Skeletal muscle tissue (tissue), 4 donors: ENCODE data around the gene WRAP73. TPM values are rescaled to one million over a fixed set of nuclear protein-coding genes. Genes with fewer than 3 reads are reported as not detected.

Experiments
- H3K27ac ChIP-seq: one replicate; pipeline ENCODE4 v1.7.0; 2013; ENCODE audit warnings: mild to moderate bottlenecking, low read depth, low read length, inconsistent platforms
- H3K27me3 ChIP-seq, 3 donors: one replicate each; pipeline ENCODE4 v1.7.0; 2013; ENCODE audit warnings: low read length in 3 of 3; ENCODE audit not compliant: control insufficient read depth in 3 of 3, insufficient read depth in 3 of 3
- H3K36me3 ChIP-seq, 3 donors: one replicate each; pipeline ENCODE4 v1.7.0; 2013; ENCODE audit warnings: low read length in 3 of 3; ENCODE audit not compliant: control insufficient read depth in 3 of 3, insufficient read depth in 3 of 3
- H3K4me1 ChIP-seq, 3 donors: one replicate each; pipeline ENCODE4 v1.7.0; 2013; ENCODE audit warnings: low read length in 3 of 3, mild to moderate bottlenecking in 3 of 3; ENCODE audit not compliant: control insufficient read depth in 3 of 3, insufficient read depth in 3 of 3
- H3K4me3 ChIP-seq, 3 donors: one replicate each; pipeline ENCODE4 v1.7.0; 2013; ENCODE audit warnings: low read length in 3 of 3
- H3K9ac ChIP-seq, 3 donors: one replicate each; pipeline ENCODE4 v1.7.0; 2013; ENCODE audit warnings: low read length in 3 of 3, mild to moderate bottlenecking in 3 of 3, moderate library complexity in 2 of 3, low read depth in 1 of 3
- H3K9me3 ChIP-seq, 3 donors: one replicate each; pipeline ENCODE4 v1.7.0; 2013; ENCODE audit warnings: low read length in 3 of 3; ENCODE audit not compliant: control insufficient read depth in 3 of 3
- total RNA-seq: library from RNA; depleted of rRNA; stranded (reverse); fragments of >200 nt; gene quantifications from one replicate; pipeline ENCODE4 v1.2.3, GENCODE V29; 2014
- donor health status: Osteomylitis.

The WRAP73 gene
- total RNA-seq, 1 donor from 2014 or later = 13.0 TPM

DNA sequence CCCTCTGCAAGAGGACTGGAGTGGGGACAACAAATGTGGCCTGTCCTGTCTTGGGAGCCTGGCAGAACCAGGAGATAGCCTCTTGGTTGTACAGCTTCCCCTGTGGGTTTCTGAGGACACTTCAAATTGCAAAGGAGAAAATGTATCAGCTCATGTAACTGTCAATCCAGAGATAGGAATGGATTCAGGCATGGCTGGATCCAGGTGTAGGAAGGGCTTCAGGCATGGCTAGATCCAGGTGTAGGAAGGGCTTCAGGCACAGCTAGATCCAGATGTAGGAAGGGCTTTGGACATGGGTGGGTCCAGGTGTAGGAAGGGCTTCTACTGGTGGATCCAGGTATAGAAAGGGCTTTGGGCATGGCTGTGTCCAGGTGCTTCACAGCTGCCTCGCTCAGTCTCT, 33.3 kb upstream of the WRAP73 start:
- peaks cover 7 to 19% (median 11%) of the 10 kb centered on the region in 3 donors for H3K27me3 ChIP-seq
- H3K9ac ChIP-seq = no peak overlapping the region
- H3K36me3 ChIP-seq = no peaks in the 10 kb centered on the region
- H3K27ac ChIP-seq = no peak overlapping the region
- no peaks in the 10 kb centered on the region for H3K9me3 ChIP-seq
- no peak overlapping the region for H3K4me3 ChIP-seq
- no peaks in the 10 kb centered on the region for H3K4me1 ChIP-seq

DNA sequence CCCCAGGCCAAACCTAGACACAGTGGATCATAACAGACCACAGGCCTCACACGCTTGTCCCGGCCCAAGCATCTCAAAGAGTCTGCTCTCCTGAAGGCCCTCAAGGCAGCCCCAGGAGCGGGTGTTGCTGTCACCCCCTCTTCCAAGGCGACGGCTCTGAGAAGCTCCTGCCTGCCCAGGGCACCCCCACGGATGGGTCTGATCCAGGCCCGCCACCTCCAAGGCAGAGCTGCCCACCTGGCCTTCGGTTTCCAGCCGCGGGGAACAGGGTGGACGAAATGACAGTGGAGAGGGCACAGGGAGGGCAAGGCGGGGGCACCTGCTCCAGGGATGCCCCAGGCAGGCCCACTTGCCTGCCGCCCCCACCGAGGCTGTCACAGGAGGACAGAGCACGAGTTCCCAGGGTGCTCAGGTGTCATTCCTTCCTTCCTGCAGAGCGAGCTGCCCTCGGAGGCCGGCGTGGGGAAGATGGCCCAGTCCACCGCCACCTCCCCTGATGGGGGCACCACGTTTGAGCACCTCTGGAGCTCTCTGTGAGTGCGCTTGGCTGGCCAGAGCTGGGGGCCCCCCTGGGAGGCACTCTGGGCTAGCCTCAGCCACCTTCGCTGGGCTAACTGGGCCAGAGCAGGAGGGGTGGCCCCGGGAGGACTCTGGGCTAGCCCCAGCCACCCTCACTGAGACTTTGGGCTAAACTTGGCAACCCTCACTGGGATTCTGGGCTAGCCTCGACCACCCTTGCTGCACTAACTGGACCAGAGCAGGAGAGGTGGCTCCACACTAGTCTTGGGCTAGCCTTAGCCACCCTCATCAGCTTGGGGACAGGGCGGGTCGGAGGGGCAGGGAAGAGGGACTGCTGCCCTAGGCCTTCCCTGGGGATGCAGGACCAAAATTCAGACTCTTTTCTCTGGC, 32.2 kb upstream of the WRAP73 start:
- H3K27me3 ChIP-seq = peaks cover 7 to 19% (median 11%) of the 10 kb centered on the region in 3 donors
- no peak overlapping the region for H3K27ac ChIP-seq
- H3K9ac ChIP-seq = no peak overlapping the region
- no peak overlapping the region for H3K4me3 ChIP-seq
- H3K4me1 ChIP-seq = no peaks in the 10 kb centered on the region
- H3K9me3 ChIP-seq = no peaks in the 10 kb centered on the region
- H3K36me3 ChIP-seq = no peaks in the 10 kb centered on the region

DNA sequence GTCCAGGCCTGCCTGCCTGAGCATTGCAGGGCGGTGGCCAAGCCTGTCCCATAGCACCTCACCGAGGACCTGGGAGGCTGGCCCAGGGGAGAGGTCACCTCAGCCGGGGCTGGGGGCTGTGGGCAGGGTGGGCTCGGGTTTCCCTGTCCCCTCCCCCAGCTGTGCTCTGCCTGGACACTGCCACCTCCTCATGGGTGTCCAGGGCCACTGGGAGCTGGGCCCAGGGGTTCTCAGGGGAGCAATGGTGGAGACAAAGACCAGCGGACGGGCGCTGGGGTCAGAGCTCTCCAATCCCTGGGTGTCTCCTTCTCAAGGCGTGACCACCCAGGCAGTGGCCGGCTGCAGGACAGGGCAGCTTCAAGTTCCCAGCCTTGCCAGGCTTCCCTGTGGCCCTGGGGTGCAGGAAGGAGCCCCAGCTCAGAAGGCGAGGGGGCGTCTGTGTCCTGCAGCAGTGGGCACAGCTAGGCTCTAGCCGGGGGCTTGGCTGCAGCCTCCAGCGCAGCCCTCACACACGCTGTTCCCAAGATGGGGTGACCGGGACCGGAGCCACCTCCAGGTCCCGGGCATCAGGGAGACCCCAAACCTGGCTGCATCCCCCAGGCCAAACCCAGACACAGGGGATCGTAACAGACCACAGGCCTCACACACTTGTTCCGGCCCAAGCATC, 31.5 kb upstream of the WRAP73 start:
- Histone ChIP-seq H3K27ac (no peak overlapping the region), H3K4me1 (no peaks in the 10 kb centered on the region), H3K9ac (no peak overlapping the region), H3K4me3 (no peak overlapping the region), H3K27me3 (peaks cover 7 to 19% (median 11%) of the 10 kb centered on the region in 3 donors), H3K36me3 (no peaks in the 10 kb centered on the region), H3K9me3 (no peaks in the 10 kb centered on the region)

DNA sequence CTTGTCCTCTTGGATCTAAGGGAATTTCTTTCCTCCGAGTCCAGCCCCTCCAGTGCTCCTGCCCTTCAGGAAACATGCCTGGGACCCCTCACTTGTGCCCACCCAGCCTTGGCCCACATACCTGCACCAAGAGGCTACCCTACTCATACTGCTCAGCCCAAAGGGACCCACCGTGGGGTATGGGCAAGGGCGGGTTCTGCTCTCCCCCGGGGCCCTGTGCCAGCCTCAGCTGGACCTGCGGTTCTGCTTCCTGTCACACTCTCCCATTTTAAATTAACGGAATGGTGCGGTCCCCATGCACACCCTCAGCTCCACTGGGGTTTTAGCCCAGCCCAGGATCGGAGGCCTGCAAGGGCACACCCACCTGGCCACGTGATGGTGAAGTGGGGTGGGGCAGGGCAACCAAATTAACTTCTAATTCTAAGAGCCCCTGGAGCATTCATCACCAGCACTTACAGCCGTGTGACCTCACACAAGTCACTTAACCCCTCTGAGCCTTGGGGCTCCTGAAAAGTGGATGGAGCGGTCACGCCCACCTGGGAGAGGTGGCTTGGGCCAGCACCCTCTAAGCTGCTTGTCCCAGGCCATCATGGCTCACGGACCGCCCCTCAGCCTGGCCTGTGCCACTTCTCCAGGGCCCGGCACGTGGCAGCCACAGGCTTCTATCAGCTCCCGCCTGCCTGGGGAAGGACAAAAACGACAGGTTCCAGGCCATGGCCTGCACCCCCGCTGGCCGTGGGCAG, 30.8 kb upstream of the WRAP73 start:
- Histone ChIP-seq H3K9ac (no peak overlapping the region), H3K4me3 (no peak overlapping the region), H3K27ac (no peak overlapping the region), H3K9me3 (no peaks in the 10 kb centered on the region), H3K36me3 (no peaks in the 10 kb centered on the region), H3K27me3 (peaks cover 7 to 19% (median 11%) of the 10 kb centered on the region in 3 donors), H3K4me1 (no peaks in the 10 kb centered on the region)

DNA sequence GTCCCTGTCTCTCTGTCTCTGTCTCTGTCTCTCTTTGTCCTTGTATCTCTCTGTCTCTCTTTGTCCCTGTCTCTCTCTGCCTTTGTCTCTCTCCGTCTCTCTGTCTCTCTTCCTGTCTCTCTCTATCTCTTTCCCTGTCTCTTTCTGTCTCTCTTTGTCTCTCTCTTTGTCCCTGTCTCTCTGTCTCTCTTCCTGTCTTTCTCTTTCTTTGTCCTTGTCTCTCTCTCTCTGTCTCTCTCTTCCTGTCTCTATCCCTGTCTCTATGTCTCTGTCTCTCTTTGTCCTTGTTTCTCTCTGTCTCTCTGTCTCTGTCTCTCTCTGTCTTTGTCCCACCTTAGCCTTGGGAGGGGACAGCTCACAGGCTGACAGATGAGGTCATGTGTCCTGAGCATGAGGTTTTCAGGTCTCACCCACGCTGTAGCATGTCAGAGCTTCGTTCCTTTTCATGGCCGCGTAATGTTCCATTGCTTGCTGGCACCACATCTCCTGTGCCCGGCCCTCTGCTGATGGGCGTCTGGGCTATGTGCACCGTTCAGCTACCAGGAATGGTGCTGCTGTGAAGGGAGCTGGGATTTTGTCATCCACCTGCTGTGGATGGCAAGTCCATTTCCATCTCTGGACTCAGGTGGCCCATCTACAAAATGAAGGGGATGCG, 30.0 kb upstream of the WRAP73 start:
- Histone ChIP-seq H3K9ac (no peak overlapping the region), H3K4me3 (no peak overlapping the region), H3K27me3 (peaks cover 4 to 13% (median 7%) of the 10 kb centered on the region in 3 donors), H3K36me3 (no peaks in the 10 kb centered on the region), H3K27ac (no peak overlapping the region), H3K4me1 (no peaks in the 10 kb centered on the region), H3K9me3 (no peaks in the 10 kb centered on the region)

DNA sequence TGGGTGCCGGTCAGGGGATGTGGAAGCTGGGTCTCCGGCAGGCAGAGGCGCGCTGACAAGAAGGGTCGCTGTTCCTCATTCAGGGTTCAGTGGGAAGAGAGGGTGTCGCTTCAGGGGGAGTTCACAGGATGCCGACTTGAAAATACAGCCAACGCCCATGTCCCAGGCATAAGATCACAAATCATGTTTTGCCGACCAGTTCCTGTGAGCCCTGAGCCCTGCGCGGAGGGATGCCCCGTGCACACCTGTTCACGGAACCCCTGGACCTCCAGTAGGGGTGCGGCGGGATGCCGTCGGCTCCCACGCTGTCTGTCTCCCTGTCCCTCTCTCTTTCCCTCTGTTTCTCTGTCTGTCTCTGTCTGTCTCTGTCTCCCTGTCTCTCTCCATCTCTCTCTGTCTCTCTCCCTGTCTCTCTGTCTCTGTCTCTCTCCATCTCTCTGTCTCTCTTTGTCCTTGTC, 29.2 kb upstream of the WRAP73 start:
- no peak overlapping the region for H3K4me3 ChIP-seq
- no peak overlapping the region for H3K9ac ChIP-seq
- peaks cover 3 to 14% (median 12%) of the 10 kb centered on the region in 3 donors for H3K27me3 ChIP-seq
- no peaks in the 10 kb centered on the region for H3K9me3 ChIP-seq
- H3K4me1 ChIP-seq = no peaks in the 10 kb centered on the region
- no peak overlapping the region for H3K27ac ChIP-seq
- H3K36me3 ChIP-seq = no peaks in the 10 kb centered on the region

DNA sequence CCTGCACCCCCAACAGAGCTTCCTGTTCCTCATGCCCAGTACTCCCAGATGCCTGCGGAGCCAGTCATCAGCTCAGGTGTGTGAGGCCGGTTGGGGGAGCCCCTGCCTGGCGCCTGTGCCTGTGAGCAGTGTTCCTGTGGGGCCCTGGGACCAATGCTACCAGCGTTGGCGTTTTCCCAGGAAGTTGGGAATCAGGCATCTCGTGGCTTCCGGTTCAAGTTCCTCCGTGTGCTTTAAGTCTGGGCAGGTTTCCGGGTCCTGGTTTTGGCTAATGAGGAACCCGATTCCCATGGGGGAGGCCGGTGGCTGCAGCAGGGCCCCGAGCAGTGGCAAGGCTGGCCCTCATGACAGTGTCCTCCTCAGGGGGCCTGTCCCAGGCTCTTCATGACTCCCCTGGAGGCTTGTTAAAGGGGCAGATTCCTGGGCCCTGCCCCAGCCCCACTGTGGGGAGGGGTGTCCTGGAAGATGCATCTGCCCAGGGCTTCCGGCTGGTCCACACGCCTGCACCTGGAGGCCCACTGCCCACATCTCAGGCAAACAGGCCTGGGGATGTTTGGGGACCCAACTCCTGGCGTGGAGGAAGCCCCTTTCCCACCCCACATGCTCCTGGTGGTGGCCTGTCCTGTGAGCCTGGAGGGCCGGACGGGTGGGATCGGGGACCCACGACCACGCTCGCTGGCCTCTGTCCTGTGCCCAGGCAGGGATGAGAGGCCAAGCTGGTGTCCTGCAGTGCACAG, 28.6 kb upstream of the WRAP73 start:
- Histone ChIP-seq H3K27ac (no peak overlapping the region), H3K27me3 (peaks cover 6 to 19% (median 17%) of the 10 kb centered on the region in 3 donors), H3K4me1 (no peaks in the 10 kb centered on the region), H3K9ac (no peak overlapping the region), H3K36me3 (no peaks in the 10 kb centered on the region), H3K4me3 (no peak overlapping the region), H3K9me3 (no peaks in the 10 kb centered on the region)

DNA sequence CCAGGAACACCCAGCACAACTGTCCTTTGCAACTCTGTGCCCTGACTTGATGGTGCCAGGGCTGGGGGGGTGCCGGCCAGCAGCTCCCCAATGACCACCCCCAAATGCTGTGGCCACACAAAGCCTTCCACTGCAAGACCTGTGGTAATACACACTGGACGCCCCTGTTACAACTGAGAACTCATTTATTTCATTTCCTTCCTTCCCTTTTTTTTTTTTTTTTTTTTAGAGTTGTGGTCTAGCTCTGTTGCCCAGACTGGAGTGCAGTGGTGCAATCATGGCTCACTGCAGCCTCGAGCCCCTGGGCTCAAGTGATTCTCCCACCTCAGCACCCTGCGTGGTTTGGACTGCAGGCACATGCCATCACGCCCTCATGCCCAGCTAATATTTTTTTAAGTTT, 27.6 kb upstream of the WRAP73 start:
- Histone ChIP-seq H3K4me1 (no peaks in the 10 kb centered on the region), H3K4me3 (no peak overlapping the region), H3K27me3 (peaks cover 5 to 25% (median 19%) of the 10 kb centered on the region in 3 donors), H3K9ac (no peak overlapping the region), H3K27ac (no peak overlapping the region), H3K36me3 (no peaks in the 10 kb centered on the region), H3K9me3 (no peaks in the 10 kb centered on the region)
